ENCODE data around the gene FBXW4.

The FBXW4 gene, protein sequence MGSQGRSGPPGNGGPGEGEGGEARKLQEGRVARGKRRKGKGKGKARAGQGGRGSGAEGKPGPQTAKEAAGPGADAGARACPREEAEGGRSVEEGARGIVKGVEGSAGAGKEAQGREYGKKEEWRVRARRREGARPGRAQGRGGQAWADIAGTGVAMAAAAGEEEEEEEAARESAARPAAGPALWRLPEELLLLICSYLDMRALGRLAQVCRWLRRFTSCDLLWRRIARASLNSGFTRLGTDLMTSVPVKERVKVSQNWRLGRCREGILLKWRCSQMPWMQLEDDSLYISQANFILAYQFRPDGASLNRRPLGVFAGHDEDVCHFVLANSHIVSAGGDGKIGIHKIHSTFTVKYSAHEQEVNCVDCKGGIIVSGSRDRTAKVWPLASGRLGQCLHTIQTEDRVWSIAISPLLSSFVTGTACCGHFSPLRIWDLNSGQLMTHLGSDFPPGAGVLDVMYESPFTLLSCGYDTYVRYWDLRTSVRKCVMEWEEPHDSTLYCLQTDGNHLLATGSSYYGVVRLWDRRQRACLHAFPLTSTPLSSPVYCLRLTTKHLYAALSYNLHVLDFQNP

GRCh38 chr10:101694674-101695403, at the start of gene FBXW4:
Gene FBXW4, minus strand, starts transcription at chr10:101695170. Its CDS starts 65 bp downstream, at chr10:101695105.
- Mint-ChIP-seq H3K4me3 (peak within 1 kb of the TSS; percentile 91), H3K27ac (peak within 1 kb of the TSS; percentile 99), H3K36me3 (ENCODE audit: low read depth) (peaks cover 4% of the 10 kb centered on the region), H3K4me1 (peaks cover 59% of the 10 kb centered on the region), H3K27me3 (ENCODE audit: low read depth, poor library complexity) (no peaks in the 10 kb centered on the region), H3K9me3 (no peaks in the 10 kb centered on the region)
- DNase-seq, result peak; percentile 56
- no peak for TF ChIP-seq CTCF (IDR thresholded peaks at IDR 0.05)

DNA sequence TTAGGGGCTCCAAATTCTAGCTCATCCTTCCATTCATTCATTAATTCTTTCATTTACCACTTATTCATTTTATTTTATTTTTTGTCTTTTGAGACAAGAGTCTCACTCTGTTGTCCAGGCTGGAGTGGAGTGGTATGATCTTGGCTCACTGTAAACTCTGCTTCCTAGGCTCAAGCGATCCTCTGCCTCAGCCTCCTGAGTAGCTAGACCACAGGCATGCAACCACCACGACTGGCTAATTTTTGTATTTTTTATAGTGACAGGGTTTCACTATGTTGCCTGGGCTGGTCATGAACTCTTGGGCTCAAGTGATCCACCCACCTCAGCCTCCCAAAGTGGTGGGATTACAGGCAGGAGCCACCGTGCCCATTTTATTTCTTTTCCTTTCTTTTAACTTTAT, 49.3 kb upstream of the FBXW4 start:
- no peak overlapping the region for H3K27ac Mint-ChIP-seq
- DNase-seq, result no peak
- H3K4me1 Mint-ChIP-seq, result peaks cover 26% of the 10 kb centered on the region
- H3K36me3 Mint-ChIP-seq (ENCODE audit: low read depth), result no peaks in the 10 kb centered on the region
- no peak overlapping the region for H3K4me3 Mint-ChIP-seq
- no peaks in the 10 kb centered on the region for H3K9me3 Mint-ChIP-seq
- TF ChIP-seq CTCF (IDR thresholded peaks at IDR 0.05), result no peak
- no peaks in the 10 kb centered on the region for H3K27me3 Mint-ChIP-seq (ENCODE audit: low read depth, poor library complexity)

DNA sequence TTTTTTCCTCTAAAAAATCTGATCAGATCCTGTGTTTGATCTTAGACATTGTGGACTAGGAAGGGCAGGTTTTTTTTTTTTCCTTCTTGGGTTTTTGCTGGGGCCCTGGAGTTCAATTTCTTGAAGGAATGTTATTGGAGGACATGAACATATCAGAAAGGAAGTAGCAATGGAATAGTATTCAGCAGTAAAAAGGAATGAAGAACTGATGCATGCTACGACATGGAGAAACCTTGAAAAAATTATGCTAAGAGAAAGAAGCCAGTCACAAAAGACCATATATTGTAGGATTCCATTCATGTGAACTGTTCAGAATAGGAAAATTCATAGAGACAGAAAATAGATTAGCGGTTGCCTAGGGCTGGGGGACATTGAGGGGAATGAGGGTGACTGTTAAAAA, 47.0 kb upstream of the FBXW4 start:
- H3K36me3 Mint-ChIP-seq (ENCODE audit: low read depth), result no peaks in the 10 kb centered on the region
- no peak overlapping the region for H3K27ac Mint-ChIP-seq
- H3K4me1 Mint-ChIP-seq, result peaks cover 12% of the 10 kb centered on the region
- no peak overlapping the region for H3K4me3 Mint-ChIP-seq
- no peaks in the 10 kb centered on the region for H3K27me3 Mint-ChIP-seq (ENCODE audit: low read depth, poor library complexity)
- no peaks in the 10 kb centered on the region for H3K9me3 Mint-ChIP-seq
- no peak for TF ChIP-seq CTCF (IDR thresholded peaks at IDR 0.05)
- DNase-seq, result no peak

- no peaks in the 10 kb centered on the region for H3K27me3 Mint-ChIP-seq (ENCODE audit: low read depth, poor library complexity)
- no peak overlapping the region for H3K4me3 Mint-ChIP-seq
- H3K4me1 Mint-ChIP-seq, result peaks cover 17% of the 10 kb centered on the region
- H3K36me3 Mint-ChIP-seq (ENCODE audit: low read depth), result no peaks in the 10 kb centered on the region
- no peak for TF ChIP-seq CTCF (IDR thresholded peaks at IDR 0.05)
- no peaks in the 10 kb centered on the region for H3K9me3 Mint-ChIP-seq
- H3K27ac Mint-ChIP-seq, result no peak overlapping the region
- no peak for DNase-seq
Measured at GRCh38 chr10:101736666-101737065, 41.7 kb upstream of the FBXW4 start.

DNA sequence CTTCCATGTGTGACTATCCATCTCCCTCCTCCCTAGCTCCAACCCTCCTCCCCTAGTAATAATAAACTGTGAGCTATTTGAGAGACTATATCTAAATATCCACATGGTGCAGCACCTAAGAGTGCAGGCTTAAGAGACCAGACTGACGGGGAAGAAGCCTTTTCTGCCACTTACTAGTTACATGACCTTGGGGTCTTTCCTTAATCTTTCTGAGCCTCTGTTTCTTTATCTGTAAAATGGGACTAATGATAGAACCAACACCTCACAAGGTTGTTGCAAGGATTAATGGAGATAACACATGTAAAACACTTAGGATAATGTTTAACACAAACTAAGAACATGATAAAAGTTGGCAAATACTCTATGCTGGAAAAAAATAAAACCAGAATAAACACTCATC, 37.1 kb upstream of the FBXW4 start:
- no peak overlapping the region for H3K4me3 Mint-ChIP-seq
- H3K4me1 Mint-ChIP-seq, result peaks cover 13% of the 10 kb centered on the region
- no peak overlapping the region for H3K27ac Mint-ChIP-seq
- H3K9me3 Mint-ChIP-seq, result no peaks in the 10 kb centered on the region
- no peak for DNase-seq
- H3K27me3 Mint-ChIP-seq (ENCODE audit: low read depth, poor library complexity), result peaks cover 2% of the 10 kb centered on the region
- TF ChIP-seq CTCF (IDR thresholded peaks at IDR 0.05), result no peak
- H3K36me3 Mint-ChIP-seq (ENCODE audit: low read depth), result no peaks in the 10 kb centered on the region

Data from nephron progenitor cell (in vitro differentiated cells).